GM08714 (cell line): ENCODE data around the gene IFNW1.

ENCODE experiments used
- H3K4me3 ChIP-seq: fragments of 200-500 bp; sonication (Bioruptor generic); 2 replicates; pipeline ENCODE4 v1.5.1; 2014; ENCODE audit warnings: mild to moderate bottlenecking, low read length, inconsistent platforms
- ZNF274 ChIP-seq: IDR thresholded peaks from 2 replicates; pipeline ENCODE4 v1.6.1; 2012; ENCODE audit warnings: mild to moderate bottlenecking, low read depth, low read length

IFNW1 gene

DNA sequence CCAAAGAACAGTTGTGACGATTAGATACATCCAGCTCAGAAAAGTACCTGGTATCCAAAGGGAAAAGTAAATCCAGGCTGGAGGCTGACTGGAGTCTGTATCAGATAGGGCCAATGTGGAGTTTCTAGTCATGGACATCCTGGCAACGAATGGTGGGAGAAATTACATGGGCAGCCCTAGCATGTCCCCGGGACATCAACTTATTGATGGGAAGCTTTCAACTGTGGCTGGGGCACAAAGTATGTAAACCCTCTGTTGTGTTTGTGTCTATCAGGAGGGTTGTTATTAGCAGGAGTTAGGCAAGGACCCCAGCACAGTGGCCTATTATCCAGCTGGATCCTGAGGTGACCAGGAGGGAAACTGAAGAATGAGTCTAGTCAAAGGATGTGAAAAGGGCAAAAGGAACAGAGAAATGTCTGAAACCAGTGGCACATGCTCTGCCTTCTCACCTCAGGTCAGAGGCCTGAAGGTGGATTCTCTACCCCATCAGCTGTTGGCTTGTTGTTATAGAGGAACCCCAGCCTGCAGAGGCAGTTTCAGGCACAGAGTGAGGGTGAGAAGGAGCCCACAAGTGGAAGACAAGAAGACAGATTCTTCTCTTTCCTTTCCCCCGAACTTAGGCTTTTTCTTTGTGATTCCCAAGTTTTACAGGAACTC, 19.9 kb downstream of the IFNW1 start:
- no peak overlapping the region for H3K4me3 ChIP-seq
- TF ChIP-seq ZNF274 = no peak

DNA sequence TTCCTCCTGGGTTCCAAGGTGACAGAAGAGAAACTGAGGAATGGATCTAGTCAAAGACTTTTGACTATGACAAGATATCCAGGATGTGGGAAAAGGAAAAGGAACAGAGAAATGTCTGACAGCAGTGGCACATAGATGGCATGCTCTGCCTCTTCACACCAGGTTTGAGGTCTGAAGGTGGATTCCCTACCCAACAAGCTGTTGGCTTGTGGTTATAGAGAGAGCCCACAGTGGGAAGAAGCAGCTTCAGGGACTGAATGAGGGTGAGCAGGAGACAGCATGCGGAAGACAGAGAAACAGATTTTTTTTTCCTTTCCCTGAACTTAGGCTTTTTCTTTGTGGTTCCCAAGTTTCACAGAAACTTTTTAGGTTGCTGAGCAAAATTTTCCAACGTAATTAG, 20.6 kb downstream of the IFNW1 start:
- no peak overlapping the region for H3K4me3 ChIP-seq
- TF ChIP-seq ZNF274 = no peak

DNA sequence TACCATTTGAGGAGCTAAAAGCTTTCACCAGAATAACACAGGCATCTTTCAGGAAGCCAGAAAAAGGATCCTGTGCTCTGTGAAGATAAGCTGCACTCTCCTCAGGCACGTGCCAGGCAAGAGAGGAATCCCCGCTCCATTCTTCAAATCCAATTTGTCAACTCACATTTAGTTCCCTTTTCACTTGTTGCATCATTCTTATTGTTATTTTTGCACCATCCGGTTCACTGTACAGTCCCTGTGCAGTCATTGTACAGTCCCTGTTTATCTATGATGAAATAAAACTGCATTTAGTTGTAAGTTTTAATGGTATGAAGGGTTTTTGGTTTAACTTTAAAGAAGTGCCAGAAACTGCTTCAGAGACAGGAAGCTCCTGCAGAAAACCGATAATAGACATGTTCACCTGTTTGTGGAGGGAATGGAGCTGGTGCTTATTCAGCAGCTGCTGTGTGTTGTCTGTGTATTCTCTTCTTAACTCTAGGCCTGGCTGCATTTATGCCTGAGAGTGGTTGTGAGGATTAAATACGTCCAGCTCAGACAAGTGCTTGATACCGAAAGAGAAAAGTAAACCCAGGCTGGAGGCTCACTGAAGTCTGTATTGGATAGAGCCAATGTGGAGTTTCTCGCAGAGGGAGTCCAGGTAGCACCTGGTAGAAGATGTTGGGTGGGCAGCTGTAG, 22.4 kb downstream of the IFNW1 start:
- no peak overlapping the region for H3K4me3 ChIP-seq
- TF ChIP-seq ZNF274 = no peak

DNA sequence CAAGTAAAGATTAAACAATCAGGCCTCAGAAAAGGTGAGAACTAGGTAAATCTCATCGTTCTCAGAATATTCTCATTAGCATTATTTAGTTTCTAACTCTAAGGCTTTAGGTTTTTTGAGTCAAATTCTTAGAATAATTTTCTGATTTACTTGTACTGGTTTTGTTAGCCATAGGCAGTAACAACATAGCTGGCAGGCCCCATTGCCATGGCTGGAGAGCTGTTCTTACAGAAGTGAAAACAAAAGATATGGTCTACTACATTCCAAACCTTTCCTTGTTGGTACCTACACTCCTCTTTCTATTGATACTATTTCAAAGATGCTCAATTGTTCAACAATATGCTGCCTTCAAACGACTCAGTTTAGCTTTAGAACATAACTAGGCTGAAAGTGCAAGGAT, 27.3 kb downstream of the IFNW1 start:
- no peak for TF ChIP-seq ZNF274

DNA sequence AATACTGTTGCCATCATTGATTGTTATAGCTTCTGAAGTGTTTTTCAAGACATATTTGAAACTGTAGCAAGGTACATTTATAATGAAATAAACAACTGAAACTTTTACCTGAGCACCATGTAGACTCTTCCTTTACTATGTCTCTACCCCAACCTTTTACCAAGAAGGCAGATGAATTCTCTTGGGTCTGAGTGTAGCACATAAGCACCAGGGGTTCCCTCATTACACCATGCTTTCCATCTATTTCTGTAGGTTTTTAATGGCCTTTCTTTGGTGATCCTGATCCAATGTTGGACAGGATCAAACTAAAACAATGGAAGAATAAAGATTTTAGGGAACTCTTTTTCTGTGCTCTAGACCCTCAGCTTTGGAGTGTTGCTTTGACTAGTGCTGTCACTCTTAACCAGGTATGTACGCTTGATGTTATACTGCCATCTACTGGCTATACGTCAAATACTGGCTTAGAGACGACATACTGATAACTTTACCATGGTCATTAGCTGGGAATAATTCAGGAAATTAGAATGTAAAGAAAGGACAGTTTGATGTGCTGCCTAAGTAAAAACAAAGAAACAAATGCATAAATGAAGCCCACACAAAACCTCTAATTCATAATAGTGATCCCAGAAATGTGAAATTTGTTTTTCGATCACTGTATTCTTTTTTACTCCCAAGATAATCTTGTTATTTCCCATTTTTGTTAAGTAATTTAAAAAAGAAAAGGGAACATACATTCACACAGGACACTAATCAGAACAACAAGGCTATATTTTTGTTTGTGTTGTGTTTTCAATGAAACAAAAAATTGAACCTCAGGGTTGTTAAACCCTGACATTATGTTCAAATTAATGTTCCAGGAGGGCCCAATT, 30.7 kb downstream of the IFNW1 start:
- H3K4me3 ChIP-seq = no peak overlapping the region
- no peak for TF ChIP-seq ZNF274

More for the DNA sequence above, 27.3 kb downstream of the IFNW1 start:
- H3K4me3 ChIP-seq = no peak overlapping the region

DNA sequence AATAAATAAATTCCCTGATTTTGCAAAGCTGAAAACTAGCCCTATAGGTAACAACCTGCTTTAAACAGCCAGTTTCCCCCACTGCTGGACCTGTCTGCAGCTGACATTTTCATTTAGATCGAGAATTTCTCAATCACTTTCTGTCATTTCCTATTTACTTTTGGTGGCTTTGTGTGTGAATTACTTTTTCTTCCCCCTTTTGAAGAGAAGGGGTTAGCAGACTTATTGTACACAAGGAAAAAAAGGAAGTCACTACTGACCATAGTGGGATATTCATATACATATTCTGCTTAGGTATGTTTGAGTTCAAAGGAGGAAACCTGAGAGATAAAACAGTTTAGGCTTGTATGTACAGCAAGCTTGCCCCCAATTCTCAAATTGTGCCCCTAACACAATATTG, 36.8 kb downstream of the IFNW1 start:
- no peak overlapping the region for H3K4me3 ChIP-seq
- TF ChIP-seq ZNF274 = no peak

DNA sequence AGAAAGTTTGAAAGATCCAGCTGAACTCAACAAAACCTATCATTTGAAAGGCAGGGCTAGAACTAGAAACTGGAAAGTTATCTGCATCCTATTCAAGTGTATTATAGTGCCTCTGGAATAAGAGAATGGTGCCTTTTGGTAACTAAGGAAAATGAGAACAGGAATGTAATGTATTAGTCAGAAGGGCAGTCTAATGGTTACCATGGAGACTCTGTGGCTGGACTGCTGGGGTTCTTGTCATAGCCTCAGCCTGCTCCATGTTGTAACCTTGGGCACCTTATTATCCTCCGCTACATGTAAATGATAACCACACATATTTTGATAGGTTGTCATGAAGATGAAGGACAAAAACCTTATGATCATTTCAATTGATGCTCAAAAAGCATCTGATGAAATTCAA, 39.3 kb downstream of the IFNW1 start:
- TF ChIP-seq ZNF274 = no peak
- no peak overlapping the region for H3K4me3 ChIP-seq

DNA sequence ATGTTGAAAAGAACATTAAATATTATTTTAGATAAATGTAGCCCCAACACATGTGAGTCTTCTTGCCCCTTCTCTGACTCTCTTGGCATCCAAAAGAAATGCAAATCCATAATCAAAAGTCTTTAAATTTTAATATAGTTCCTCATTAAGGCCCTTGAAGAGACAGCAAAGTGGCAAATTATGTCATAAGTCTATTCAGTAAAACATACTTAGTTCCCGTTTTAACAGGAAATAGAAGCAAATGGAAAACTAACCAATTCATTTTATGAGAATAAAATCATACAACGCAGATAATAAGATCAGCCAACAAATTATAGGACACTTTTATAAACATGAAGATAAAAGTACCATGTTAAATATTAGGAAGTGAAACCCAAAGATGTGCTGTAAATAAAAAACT, 43.8 kb downstream of the IFNW1 start:
- TF ChIP-seq ZNF274 = no peak
- H3K4me3 ChIP-seq = no peak overlapping the region

DNA sequence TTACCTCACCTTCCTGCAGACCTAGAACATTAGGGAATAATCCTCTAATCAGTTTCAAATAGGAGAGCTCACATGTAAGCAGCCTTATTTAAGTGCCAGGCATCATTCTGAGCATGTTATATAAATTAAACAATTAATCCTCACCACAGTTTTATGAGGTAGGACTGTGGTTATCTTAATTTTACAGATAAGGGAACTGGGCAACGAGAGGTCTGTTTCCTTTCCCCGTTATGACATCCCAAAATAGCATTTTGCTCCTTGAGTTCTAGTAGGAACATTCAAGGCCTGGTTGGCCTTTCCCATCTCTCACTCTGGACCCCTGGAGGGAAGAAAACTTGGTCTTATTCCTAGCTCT, 44.8 kb downstream of the IFNW1 start:
- H3K4me3 ChIP-seq = peak overlapping the region; percentile 64; the same call in 1 of the 2 replicates
- no peak for TF ChIP-seq ZNF274

DNA sequence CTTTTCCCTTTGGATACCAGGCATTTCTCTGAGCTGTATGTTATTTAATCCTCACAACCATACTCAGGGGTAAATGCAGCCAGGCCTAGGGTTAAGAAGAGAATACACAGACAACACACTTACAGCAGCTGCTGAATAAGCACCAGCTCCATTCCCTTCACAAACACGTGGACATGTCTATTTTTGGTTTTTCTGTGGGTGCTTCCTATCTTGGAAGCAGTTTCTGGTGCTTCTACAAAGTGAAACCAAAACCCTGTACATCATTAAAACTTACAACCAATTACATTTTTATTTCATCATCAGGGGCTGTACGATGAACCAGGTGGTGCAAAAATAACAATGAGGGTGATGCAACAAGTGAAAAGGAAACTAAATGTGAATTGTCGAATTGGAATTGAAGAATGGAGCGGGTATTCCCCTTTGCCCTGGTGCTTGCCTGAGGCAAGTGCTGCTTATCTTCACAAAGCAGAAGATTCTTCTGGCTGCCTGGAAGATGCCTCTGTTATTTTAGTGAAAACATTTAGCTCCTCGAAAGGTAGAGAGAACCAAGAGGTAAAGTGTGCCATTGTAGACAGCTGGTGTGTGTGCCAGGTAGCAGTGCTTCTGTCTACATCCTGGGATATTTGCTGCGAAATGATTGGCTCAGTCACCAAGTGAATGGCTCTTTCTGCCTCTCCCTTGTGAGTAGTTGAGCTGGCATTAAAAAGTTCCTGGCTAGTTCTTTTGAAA, 45.3 kb downstream of the IFNW1 start:
- H3K4me3 ChIP-seq = peak overlapping the region; percentile 64; the same call in 1 of the 2 replicates
- TF ChIP-seq ZNF274 = no peak

DNA sequence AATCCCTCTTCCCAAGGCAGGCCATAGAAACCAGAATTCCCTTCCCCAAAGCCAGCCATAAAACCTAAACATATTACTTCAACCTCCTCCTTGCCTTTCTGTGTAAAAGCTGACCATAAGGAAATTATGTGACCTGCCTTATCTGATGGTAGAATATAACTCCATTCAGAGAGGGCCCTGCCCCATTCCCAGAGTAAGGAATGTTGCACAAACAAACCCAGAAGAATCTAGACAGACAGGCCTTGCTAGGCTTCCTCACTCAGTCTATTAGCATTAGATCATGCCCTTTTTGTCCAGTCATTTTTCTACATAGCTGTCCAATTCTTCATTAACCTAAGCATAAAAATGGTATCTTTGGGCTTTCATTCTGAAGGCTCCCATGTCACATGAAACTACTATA, 46.1 kb downstream of the IFNW1 start:
- no peak overlapping the region for H3K4me3 ChIP-seq
- TF ChIP-seq ZNF274 = no peak
